Smooth muscle cell of bladder (primary cell): ENCODE data around the gene IPO9. TPM values are rescaled to one million over a fixed set of nuclear protein-coding genes. Genes with fewer than 3 reads are reported as not detected.

ENCODE experiments used
- total RNA-seq: library from RNA; depleted of rRNA; stranded (reverse); fragments of >200 nt; gene quantifications from 2 replicates; pipeline ENCODE4 v1.2.3, GENCODE V29; 2014

The IPO9 gene
- total RNA-seq, result 12.8 and 15.4 TPM in 2 replicates

DNA sequence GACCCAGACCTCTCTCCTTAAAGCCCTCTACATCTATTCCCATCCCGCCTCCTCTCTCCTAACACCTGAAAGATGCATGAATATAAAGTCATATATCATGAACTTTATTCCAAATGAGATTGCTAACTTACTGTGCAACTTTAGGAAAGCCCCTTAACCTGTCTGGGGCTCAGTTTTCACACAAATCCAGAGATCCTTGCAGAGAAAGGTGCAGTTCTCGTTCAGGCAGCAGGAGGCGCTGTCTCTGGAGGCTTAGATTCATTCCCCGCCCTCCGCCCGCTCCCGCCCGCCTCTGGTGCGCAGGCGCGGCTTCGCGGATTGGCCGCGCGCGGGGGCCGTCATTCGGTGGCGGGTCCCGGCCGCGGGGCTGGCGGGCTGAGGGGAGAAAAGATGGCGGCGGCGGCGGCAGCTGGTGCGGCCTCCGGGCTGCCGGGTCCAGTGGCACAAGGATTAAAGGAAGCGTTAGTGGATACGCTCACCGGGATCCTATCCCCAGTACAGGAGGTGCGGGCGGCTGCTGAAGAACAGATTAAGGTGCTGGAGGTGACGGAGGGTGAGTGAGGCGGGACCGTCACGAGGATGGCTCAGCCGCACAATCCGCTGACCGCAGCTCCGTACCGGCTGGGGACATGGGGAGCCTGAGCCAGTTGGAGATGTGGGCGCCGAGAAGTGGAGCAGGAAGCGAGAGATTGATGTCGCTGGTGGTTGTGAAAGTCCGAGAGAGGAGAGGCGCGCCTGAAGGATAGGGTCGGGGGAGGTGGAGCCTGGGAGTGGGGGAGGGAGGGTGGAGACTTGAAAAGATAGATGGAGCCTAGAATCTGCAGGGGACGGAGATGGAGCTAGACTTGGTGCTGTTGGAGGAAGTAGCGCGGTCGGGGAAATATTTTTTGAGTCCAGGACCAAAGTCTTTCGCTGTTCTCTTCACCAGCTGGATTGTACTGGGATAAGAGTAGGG is at the start of gene IPO9:
TSS of gene IPO9 (plus strand) at position 338 of the 955 bp plus-strand sequence. CDS start at position 391, 53 bp downstream.

GRCh38 chr1:201888282-201889089 is 59.5 kb downstream of the IPO9 start, which contains the start of gene SHISA4:
TSS of gene SHISA4 (plus strand) at chr1:201888898. CDS start at chr1:201888995, 97 bp downstream.

Other genes with a start within 250 kb of the IPO9 start
- gene SHISA4, start 59.7 kb downstream of the IPO9 start, total RNA-seq, result 16.1 and 20.3 TPM in 2 replicates
- gene LMOD1, start 117.4 kb downstream of the IPO9 start, total RNA-seq, result 12.7 and 29.1 TPM in 2 replicates
- 62.3 and 70.2 TPM in 2 replicates for gene TIMM17A, start 126.3 kb downstream of the IPO9 start, total RNA-seq
- 57.5 and 63.7 TPM in 2 replicates for gene RNPEP, start 153.5 kb downstream of the IPO9 start, total RNA-seq
- 0.18 and 0.28 TPM in 2 replicates for gene ELF3, start 181.4 kb downstream of the IPO9 start, total RNA-seq